Activated T-cell treated with anti-CD3 and anti-CD28 coated beads, Interleukin-2, amount 50 U/mL, for 24 hours (primary cell): Measurements from ENCODE around the gene PERCC1.
A peak's percentile ranks its signal among the peaks of the same experiment; 100 is the strongest.

Experiments
- DNase-seq: peaks from one replicate; pipeline ENCODE4 v3.0.0-alpha.2; 2020
- H3K27ac Mint-ChIP-seq: 2 replicates; pipeline ENCODE4 v1.8.0; 2020; ENCODE audit warnings: mild to moderate bottlenecking, mixed read lengths
- H3K27me3 Mint-ChIP-seq: 2 replicates; pipeline ENCODE4 v1.8.0; 2020; ENCODE audit warnings: mixed read lengths
- H3K36me3 Mint-ChIP-seq: 2 replicates; pipeline ENCODE4 v1.8.0; 2020; ENCODE audit warnings: low read depth, mixed read lengths
- H3K4me1 Mint-ChIP-seq: 2 replicates; pipeline ENCODE4 v1.8.0; 2020; ENCODE audit warnings: low read depth, mixed read lengths
- H3K4me3 Mint-ChIP-seq: 2 replicates; pipeline ENCODE4 v1.8.0; 2020; ENCODE audit warnings: mild to moderate bottlenecking, moderate library complexity, mixed read lengths
- H3K9me3 Mint-ChIP-seq: 2 replicates; pipeline ENCODE4 v1.8.0; 2020; ENCODE audit warnings: mixed read lengths

Gene PERCC1

DNA sequence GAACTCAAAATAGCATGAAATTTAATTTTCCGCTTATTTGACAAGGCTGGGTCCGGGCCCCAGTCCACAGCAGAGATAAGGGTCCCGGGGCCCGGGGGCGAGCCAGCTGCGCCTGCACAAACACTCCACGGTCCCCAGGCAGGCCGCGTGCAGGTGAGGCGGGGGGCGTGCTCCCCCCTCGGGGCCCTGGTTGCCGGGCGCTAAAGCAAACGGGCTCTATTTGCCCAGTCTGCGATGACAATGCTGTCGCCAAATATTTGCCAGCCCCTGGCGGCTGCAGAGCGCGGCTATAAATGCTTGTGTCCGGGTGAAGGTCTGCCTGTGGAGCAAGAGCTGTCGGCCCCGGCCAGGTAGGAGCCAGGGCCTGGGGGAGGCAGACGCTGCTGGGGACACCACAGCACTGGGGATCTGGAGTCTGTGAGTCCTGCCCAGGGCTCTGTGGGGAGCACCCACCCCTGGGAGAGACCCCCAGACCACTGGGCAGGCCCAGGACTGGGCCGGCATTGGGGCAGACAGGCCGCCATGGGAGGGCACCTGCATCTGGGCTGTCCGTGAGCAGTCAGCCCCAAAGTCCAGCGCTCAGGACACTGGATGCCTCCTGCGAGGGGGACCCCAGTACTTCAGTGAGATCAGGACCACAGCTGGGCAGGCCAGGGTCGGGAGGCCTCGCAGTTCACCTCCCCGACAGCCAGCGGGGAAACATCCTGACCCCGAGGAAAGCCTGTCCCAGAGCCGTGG is at the start of gene PERCC1:
PERCC1 (plus strand) TSS at position 320 of the 738 bp plus-strand sequence. CDS start 1,516 bp downstream, outside the sequence.
- no peak for DNase-seq
- Mint-ChIP-seq H3K9me3 (no peaks in the 10 kb centered on the region), H3K27ac (peak within 1 kb of the TSS; percentile 44), H3K4me3 (peak within 1 kb of the TSS; percentile 46), H3K36me3 (no peaks in the 10 kb centered on the region), H3K4me1 (no peaks in the 10 kb centered on the region), H3K27me3 (no peaks in the 10 kb centered on the region)

DNA sequence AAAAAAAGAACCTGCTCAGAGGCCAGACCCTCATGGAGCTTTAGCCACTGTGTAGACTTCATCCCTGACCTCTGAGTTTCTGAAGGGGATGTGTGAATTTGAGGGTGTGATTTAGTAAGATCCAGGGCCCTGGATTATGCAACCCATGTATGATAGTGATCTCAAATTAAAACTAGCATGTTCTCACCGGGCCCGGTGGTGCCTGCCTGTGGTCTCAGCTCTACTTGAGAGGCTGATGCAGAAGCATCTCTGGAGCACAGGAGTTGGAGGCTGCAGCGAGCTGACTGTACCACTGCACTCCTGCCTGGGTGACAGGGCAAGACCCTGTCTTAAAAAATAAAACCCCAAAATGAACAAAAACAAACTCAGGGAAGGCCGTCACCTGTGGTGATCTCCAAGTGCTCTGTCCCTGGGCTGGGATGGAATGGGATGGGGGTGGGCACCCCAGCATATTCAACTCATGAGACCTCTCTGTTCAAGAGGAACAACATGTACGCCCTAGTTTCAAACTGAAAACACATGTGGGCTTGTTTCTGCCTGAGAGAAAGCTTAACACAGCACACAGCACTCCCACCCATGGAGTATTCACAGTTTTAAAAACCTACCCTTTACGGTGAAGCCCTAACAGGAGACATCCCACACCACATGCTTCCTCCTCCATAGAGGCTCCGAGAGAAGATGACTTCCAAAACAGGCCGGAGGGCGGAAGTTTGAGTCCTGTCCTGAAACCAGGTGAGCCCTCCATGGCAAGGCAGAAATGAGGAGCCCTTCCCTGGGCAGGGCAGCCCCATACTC is 49.1 kb upstream of the PERCC1 start:
- peaks cover 29% of the 10 kb centered on the region for H3K36me3 Mint-ChIP-seq
- no peaks in the 10 kb centered on the region for H3K27me3 Mint-ChIP-seq
- H3K4me1 Mint-ChIP-seq: peaks cover 20% of the 10 kb centered on the region
- no peak overlapping the region for H3K4me3 Mint-ChIP-seq
- DNase-seq: no peak
- no peaks in the 10 kb centered on the region for H3K9me3 Mint-ChIP-seq
- H3K27ac Mint-ChIP-seq: no peak overlapping the region

DNA sequence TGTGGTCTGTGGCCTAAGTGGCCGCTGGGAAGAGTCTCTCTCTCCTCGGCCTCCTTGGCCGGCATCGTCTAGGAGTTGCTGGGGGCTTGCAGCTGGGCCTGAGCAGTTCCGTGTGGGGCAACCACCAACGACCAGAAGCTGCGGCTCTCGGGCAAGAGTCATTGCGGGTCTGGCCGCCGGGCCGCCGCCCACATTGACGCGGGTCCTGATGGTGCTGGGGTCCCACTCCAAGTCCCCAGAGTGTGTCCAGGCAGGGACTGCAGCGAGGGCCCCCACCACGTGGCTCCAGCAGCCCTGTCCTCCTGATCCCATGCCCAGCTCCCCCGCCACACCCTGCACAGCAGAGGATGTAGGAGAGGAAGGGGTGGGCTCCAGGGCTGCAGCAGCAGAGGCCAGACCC is 47.3 kb upstream of the PERCC1 start:
- Mint-ChIP-seq H3K27ac (no peak overlapping the region), H3K4me1 (peaks cover 9% of the 10 kb centered on the region), H3K27me3 (no peaks in the 10 kb centered on the region), H3K4me3 (no peak overlapping the region), H3K9me3 (no peaks in the 10 kb centered on the region), H3K36me3 (peaks cover 20% of the 10 kb centered on the region)
- DNase-seq: no peak

DNA sequence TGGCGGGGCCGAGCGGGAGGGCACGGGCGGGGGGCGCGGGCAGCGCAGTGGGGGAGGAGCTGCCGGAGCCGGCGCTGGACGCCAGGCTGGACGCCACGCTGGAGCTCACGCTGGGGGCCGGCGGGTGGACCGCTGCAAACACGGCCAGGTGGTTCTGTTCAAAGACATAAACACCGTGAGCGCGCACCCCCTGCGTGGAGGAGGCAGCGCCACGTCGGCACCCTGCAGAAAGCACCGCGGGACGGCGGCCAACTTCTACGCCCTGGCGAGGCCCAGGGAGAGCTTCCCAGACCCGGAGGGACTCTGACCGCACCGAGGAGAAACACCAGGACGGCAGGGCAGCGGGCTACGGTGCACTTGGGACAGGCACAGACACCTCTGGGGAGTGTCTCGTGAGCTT is 45.6 kb upstream of the PERCC1 start:
- H3K4me3 Mint-ChIP-seq: no peak overlapping the region
- H3K27me3 Mint-ChIP-seq: no peaks in the 10 kb centered on the region
- no peak overlapping the region for H3K27ac Mint-ChIP-seq
- peaks cover under 1% of the 10 kb centered on the region for H3K4me1 Mint-ChIP-seq
- H3K9me3 Mint-ChIP-seq: no peaks in the 10 kb centered on the region
- DNase-seq: no peak
- H3K36me3 Mint-ChIP-seq: peaks cover 23% of the 10 kb centered on the region

DNA sequence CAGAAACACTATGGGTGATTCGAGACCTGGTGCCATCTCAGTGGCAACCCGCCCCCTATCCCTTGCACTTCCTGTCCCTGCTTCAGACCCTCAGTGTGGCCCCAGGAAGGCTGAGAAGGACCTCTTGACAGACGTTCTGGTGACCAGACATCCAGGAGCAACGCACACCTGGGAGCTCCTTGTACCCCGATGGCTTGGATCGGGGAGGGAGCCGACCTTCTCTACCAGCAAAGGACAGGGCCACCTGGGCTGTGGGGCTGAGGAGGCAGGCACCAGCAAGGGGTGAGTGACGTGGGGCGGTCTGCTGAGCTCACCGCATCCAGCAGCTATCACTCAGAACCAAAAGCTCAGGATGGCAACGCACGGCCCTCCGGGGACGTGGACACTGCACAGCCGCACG is 43.5 kb upstream of the PERCC1 start:
- H3K27me3 Mint-ChIP-seq: no peaks in the 10 kb centered on the region
- DNase-seq: no peak
- no peaks in the 10 kb centered on the region for H3K9me3 Mint-ChIP-seq
- H3K4me1 Mint-ChIP-seq: no peaks in the 10 kb centered on the region
- no peak overlapping the region for H3K27ac Mint-ChIP-seq
- peaks cover 28% of the 10 kb centered on the region for H3K36me3 Mint-ChIP-seq
- H3K4me3 Mint-ChIP-seq: no peak overlapping the region

DNA sequence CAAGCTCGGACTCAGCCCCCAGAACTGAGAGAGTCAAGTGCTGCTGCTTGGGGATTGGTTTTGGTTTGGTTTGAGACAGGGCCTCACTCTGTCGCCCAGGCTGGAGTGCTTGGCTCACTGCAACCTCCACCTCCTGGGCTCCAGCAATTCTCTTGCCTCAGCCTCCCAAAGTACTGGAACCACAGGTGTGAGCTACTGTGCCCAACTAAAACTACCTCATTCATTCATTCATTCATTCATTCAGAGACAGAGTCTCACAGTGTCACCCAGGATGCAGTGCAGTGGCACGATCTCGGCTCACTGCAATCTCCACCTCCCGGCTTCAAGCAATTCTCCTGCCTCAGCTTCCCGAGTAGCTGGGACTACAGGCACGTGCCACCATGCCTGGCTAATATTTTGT is 41.1 kb upstream of the PERCC1 start:
- H3K36me3 Mint-ChIP-seq: peaks cover 40% of the 10 kb centered on the region
- no peak overlapping the region for H3K4me3 Mint-ChIP-seq
- H3K27ac Mint-ChIP-seq: no peak overlapping the region
- DNase-seq: no peak
- no peaks in the 10 kb centered on the region for H3K9me3 Mint-ChIP-seq
- H3K4me1 Mint-ChIP-seq: no peaks in the 10 kb centered on the region
- H3K27me3 Mint-ChIP-seq: no peaks in the 10 kb centered on the region

DNA sequence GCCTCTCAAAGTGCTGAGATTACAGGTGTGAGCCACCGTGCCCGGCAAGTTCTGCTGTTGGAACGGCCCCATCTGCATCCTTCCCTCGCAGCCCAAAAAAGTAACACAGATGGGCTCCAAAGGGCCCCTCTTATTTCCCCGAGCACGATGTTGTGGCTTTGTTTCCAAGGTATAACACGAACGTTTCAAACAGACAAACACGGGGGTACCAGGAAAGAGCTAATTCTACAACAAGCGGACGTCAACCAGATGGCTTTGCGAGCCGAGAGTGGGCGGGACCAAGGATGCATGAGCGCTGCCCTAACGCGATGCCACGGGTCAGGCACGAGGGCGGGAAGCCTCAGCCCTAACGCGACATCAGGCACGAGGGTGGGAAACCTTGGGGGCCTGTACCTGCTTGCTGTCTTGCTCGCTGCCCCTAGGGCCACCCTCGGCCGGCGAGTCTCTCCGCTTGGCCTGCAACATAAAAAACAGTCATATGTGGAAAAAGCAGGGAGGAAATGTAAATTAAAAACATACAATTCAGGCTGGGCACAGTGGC is 40.6 kb upstream of the PERCC1 start:
- Mint-ChIP-seq H3K27me3 (no peaks in the 10 kb centered on the region), H3K9me3 (no peaks in the 10 kb centered on the region), H3K4me3 (no peak overlapping the region), H3K4me1 (no peaks in the 10 kb centered on the region), H3K27ac (peak overlapping the region; percentile 18), H3K36me3 (peaks cover 37% of the 10 kb centered on the region)
- no peak for DNase-seq

DNA sequence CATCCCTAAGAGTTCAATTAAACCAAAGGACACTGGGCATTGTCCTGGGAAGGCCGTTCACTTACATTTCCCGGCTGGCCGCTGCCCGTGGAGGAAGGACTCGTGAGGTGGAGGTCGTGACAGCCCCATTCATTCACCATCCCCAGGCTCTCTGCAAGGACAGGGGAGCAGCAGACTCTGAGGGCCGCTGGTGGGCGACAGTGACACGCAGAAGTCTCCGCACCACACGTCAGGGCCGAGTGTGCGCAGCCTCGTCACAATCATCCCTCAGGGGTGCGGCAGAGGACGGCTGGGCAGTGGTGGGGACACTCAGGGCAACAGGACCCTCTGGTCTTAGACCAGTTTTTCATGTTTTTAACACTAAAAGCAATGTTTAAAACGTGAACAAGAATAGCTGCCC is 38.1 kb upstream of the PERCC1 start:
- H3K27me3 Mint-ChIP-seq: no peaks in the 10 kb centered on the region
- H3K4me3 Mint-ChIP-seq: no peak overlapping the region
- H3K27ac Mint-ChIP-seq: no peak overlapping the region
- H3K4me1 Mint-ChIP-seq: no peaks in the 10 kb centered on the region
- no peak for DNase-seq
- H3K9me3 Mint-ChIP-seq: no peaks in the 10 kb centered on the region
- peaks cover 39% of the 10 kb centered on the region for H3K36me3 Mint-ChIP-seq

DNA sequence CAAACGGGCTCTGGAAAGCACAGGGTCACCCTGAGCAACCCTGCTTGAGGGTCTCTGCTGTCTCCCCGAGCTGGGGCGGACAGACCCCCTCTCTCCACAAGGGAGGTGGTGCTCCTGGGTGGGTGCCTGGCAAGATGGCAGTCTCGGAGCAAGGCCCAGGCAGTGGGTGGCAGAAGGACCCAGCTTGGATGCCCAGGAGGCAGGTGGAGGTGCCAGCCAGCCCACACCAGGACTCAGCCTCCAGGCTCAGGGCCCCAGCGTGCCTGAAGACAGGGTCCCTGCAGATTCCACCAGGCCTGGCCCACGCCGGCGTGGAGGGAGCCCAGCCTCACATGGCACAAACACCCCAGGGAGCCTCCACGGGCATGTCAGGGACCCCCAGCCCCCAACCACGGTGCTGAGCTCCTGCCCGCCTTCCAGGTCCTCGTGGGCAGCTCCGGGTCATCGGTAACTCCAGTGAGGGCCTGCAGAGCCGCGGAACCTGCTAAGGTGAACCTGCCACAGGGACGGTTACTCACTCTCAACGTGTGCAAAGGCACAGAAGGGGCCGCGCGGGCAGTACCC is 37.2 kb upstream of the PERCC1 start:
- Mint-ChIP-seq H3K27me3 (no peaks in the 10 kb centered on the region), H3K36me3 (peaks cover 48% of the 10 kb centered on the region)

DNA sequence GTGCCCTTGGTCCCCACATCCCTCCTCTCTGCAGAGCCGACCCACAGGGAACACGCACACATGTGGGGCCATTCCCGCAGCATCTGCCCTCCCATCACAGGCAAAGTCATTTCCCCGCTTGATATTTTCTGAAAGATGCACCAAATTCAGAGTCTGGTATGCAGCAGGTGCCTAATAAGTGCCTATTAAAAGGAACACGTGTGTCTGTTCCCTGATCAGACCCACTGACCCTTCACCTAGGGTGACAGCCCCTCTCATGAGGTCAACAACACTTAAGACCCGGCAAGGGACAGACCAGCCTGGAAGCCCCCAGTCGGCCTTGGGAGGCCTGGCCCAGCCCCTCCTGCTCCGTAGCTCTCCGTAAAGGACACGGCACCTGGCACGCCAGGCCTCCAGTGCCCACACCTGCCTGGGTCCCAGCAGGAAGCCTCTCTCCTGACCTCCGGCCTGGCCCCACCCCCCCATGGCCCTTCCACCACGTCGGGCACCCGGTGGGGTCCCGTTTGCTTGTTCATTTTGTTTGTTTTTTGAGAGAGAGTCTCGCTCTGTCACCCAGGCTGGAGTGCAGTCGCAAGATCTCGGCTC is 36.4 kb upstream of the PERCC1 start:
- Mint-ChIP-seq H3K27me3 (no peaks in the 10 kb centered on the region), H3K4me1 (no peaks in the 10 kb centered on the region), H3K9me3 (no peaks in the 10 kb centered on the region), H3K27ac (no peak overlapping the region), H3K4me3 (no peak overlapping the region), H3K36me3 (peaks cover 50% of the 10 kb centered on the region)
- DNase-seq: no peak

More for the DNA sequence above, 37.2 kb upstream of the PERCC1 start:
- Mint-ChIP-seq H3K9me3 (no peaks in the 10 kb centered on the region), H3K4me3 (no peak overlapping the region), H3K4me1 (no peaks in the 10 kb centered on the region), H3K27ac (no peak overlapping the region)
- DNase-seq: no peak

DNA sequence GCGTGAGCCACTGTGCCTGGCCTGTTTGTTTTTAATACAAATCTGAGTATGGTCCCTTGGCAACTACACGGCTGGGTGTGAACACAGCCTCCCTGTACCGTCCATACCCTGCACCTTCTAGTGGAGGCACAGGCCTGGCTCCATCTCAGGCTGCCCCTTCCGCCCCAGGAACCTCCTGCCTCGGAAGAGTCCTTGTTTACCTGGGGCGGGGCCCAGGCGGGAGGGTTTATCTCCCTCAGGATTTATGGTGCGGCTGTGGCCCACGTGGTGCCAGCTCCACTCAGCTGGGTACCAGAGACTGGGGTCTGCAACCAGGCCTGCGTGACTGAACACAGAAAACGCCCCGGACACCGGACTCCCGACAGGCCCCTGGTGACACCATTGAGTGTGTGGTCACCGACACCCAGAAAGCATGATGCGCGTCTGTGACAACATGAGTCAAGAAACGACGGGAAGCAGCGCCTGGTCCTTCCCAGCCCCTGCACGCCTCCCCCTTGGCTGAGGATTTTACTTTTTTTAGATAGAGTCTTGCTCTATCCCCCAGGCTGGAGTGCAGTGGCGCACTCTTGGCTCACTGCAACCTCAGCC is 35.3 kb upstream of the PERCC1 start:
- no peak overlapping the region for H3K4me3 Mint-ChIP-seq
- no peaks in the 10 kb centered on the region for H3K9me3 Mint-ChIP-seq
- no peaks in the 10 kb centered on the region for H3K27me3 Mint-ChIP-seq
- DNase-seq: no peak
- H3K36me3 Mint-ChIP-seq: peaks cover 49% of the 10 kb centered on the region
- no peak overlapping the region for H3K27ac Mint-ChIP-seq
- no peaks in the 10 kb centered on the region for H3K4me1 Mint-ChIP-seq

DNA sequence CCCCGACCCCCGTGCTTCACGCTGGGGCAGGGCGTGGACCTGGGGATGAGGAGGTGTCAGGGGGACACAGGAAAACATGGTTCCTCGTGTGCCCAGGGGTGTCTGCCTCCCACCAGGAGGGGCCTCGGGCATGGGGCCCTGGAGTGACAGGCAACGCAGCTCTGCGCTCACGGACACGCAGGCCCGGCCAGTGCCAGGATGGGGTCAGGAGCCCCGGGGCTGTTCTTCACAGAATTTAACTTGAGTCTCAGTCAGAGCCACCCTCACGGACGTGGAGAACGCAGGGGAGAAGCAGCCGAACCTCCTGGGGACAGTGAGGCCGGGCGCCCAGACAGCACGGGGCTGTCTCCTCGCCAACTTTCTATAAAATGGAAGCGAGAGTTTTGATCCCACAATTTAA is 33.1 kb upstream of the PERCC1 start:
- no peak overlapping the region for H3K4me3 Mint-ChIP-seq
- DNase-seq: no peak
- H3K27ac Mint-ChIP-seq: no peak overlapping the region
- no peaks in the 10 kb centered on the region for H3K4me1 Mint-ChIP-seq
- peaks cover 43% of the 10 kb centered on the region for H3K36me3 Mint-ChIP-seq
- no peaks in the 10 kb centered on the region for H3K27me3 Mint-ChIP-seq
- no peaks in the 10 kb centered on the region for H3K9me3 Mint-ChIP-seq

DNA sequence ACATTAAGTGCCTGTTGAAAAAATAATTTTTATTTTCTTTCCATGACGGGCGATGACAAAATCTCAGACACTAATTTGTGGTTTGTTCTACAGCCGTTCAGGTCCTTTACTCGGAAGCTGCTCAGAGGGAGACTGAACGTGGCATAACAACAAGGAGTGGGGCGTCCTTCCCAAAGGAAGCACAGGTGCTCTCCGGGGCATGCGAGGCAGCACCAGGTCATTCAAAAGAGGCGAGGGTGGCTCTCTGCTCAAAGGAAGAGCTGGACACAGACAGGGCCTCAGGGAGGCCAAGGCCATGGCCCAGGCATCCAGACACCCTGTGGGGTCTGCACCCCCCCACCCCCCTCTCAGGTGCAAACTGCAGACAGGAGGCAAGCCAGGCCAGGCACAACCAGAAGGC is 32.5 kb upstream of the PERCC1 start:
- Mint-ChIP-seq H3K9me3 (no peaks in the 10 kb centered on the region), H3K4me1 (no peaks in the 10 kb centered on the region), H3K27ac (no peak overlapping the region), H3K36me3 (peaks cover 41% of the 10 kb centered on the region), H3K4me3 (no peak overlapping the region), H3K27me3 (no peaks in the 10 kb centered on the region)
- DNase-seq: no peak

DNA sequence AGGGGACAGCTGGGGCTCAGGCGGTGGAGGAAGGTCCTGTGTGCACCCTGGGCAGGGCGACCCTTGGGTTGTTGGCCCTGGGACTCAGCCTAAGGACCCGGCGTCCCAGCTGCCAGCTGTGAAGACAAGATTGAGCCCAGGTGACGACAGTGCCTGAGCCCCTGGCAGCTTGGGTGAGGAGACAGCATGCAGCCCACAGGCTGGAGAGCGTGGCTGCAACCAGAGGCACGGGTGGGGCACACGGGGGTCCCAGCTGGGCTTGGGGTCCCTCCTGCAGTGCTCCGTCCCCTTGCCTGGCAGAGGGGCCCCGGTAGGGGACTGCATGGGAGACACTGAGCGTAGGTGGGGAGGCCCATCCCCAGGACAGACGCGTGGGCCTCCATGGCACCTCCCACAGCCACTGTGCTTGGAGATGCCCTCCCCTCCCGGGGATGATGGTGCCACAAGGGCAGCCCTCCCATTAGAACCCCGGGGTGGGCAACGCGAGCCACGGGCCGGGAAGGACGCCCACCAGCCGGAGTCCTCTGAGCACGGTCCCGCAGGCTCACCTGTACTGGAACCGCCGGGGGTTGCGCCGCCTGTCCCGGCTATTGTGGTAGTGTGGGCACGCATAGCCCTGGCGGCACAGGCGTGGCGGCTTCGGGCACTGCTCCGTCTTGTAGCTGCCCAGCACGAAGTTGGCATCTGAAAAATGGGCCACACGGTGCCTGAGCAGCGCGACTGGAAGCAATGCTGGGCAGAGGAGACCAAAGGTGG is 31.9 kb upstream of the PERCC1 start:
- Mint-ChIP-seq H3K4me1 (no peaks in the 10 kb centered on the region), H3K27me3 (no peaks in the 10 kb centered on the region), H3K9me3 (no peaks in the 10 kb centered on the region), H3K4me3 (no peak overlapping the region), H3K27ac (no peak overlapping the region), H3K36me3 (peaks cover 42% of the 10 kb centered on the region)
- DNase-seq: no peak
